Stimulated activated CD4-positive, alpha-beta T cell treated with anti-CD3 and anti-CD28 coated beads, Interleukin-12 subunit alpha, Interleukin-12 subunit beta, amount 100 ng/mL, for 24 hours (primary cell): ENCODE results near the gene PPDPF.
A peak's percentile ranks its signal among the peaks of the same experiment; 100 is the strongest.
"Not testable (repeated sequence)": the region's sequence is repeated elsewhere in the genome, so short reads cannot be mapped to it uniquely, and the experiment has no call there.

Source experiments
- DNase-seq, 2 experiments: peaks; one replicate each; pipeline ENCODE4 v3.0.0-alpha.2; 2020; ENCODE audit warnings: low read depth in 2 of 2

PPDPF gene

GRCh38 chr20:63549679-63550282 is 29.2 kb downstream of the PPDPF start:
- no peak for DNase-seq

- DNase-seq: no peak
Measured at GRCh38 chr20:63551068-63551467, 30.5 kb downstream of the PPDPF start.

DNA sequence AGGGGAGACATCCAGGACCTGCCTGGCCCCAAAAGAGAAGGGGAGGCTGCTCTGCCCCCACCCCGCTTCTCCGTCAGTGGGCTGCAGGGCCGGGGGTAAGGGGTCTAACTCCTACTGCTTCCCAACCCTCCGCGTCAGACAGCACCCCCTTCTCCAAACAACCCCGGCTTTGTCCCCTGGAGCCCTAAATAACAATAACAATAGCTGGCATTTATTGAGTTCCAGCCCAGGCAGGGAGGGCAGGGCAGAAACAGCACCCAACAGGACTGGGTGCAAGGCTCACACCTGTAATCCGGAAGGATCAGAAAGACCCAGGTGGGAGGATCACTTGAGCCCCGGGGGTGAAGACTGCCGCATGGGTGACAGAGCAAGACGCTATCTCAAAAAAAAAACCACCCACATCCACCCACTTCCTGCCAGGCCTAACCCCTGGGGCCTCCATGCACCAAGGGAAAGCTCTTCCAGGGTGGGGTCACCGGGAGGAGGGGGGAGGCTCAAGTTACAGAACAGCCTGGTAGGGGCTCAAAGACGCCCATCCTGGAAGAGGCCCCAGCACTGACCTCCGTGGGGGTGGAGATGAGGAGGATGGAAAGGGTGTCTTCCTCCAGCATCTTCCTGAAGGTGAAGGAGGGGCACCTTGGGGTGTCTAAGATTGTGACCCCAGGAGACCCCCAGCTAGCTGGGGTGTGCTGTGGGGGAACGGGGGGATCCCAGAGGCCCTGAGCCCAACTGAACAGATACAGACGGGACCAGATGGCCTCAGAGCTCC is 32.1 kb downstream of the PPDPF start:
- DNase-seq: no peak

DNA sequence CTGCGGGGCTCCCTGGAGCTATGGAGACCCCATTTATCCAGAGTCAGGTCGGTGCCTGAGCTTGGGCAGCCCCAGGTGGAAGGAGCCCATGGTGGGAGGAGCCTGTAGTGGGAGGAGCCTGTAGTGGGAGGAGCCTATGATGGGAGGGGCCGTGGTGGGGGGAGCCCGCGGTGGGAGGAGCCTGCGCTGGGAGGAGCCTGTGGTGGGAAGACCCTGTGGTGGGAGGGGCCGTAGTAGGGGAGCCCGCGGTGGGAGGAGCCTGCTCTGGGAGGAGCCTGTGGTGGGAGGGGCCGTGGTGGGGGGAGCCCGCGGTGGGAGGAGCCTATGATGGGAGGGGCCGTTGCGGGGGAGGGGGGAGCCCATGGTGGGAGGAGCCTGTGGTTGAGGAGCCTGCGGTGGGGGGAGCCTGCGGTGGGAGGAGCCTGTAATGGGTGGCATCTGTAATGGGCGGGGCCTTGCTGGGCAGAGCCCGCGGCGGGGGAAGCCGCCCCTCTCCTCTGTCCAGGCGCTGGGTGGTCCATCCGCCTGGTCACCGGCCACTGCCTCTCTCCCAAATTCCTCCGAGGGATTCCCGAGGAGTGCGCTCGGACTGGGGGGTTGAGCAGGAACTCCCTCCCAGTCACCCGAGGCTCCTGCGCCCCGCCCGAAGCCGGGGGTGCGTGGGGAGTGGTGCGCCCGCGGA is 32.8 kb downstream of the PPDPF start:
- DNase-seq: peak; percentile 73 to 76

- no peak for DNase-seq
Measured at GRCh38 chr20:63553933-63554290, 33.3 kb downstream of the PPDPF start, which contains the start of gene FNDC11. Gene FNDC11, plus strand, starts transcription at chr20:63554159. Its CDS starts 1,505 bp downstream, at chr20:63555664.

- no peak for DNase-seq
Measured at GRCh38 chr20:63554361-63555278, 34.1 kb downstream of the PPDPF start.

DNA sequence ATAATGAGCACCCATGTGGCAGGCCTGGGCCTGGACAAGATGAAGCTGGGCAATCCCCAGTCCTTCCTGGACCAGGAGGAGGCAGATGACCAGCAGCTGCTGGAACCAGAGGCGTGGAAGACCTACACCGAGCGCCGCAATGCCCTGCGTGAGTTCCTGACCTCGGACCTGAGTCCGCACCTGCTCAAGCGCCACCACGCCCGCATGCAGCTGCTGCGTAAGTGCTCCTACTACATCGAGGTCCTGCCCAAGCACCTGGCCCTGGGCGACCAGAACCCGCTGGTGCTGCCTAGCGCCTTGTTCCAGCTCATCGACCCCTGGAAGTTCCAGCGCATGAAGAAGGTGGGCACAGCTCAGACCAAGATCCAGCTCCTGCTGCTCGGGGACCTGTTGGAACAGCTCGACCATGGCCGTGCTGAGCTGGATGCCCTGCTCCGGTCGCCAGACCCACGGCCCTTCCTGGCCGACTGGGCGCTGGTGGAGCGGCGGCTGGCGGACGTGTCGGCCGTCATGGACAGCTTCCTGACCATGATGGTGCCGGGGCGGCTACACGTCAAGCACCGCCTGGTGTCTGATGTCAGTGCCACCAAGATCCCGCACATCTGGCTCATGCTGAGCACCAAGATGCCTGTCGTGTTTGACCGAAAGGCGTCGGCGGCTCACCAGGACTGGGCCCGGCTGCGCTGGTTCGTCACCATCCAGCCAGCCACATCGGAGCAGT is 35.3 kb downstream of the PPDPF start:
- DNase-seq: no peak

DNA sequence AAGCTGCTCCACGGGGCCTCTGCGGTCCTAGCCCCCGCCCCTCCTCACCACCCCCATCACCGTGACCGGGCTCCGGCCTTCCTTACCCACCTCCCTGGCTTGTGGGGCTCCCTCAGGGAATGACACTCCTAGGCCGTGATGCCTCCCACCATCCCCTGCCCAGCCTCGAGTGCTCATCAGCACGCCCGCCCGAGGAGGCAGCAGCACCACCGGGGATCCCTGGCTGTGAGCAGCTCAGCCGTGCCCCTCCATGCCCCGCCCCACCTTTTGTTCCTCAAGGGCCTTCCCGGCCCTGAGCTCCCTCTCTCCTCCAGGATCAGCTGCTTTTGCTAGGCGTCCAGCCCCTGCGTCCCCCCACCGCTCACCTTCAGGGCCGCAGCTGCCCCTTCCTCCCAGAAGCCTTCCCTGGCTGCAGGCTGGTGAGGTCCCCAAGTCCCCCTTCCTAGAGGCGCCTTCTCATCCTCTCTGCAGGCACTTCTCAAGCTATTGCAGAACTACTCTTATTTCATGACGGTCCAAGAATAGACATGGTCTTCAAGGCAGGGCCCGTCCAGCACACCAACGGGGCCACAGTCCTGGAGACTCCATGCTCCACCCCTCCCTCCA is 36.4 kb downstream of the PPDPF start:
- DNase-seq: no peak

GRCh38 chr20:63557481-63557891 is 36.9 kb downstream of the PPDPF start:
- DNase-seq: no peak

DNA sequence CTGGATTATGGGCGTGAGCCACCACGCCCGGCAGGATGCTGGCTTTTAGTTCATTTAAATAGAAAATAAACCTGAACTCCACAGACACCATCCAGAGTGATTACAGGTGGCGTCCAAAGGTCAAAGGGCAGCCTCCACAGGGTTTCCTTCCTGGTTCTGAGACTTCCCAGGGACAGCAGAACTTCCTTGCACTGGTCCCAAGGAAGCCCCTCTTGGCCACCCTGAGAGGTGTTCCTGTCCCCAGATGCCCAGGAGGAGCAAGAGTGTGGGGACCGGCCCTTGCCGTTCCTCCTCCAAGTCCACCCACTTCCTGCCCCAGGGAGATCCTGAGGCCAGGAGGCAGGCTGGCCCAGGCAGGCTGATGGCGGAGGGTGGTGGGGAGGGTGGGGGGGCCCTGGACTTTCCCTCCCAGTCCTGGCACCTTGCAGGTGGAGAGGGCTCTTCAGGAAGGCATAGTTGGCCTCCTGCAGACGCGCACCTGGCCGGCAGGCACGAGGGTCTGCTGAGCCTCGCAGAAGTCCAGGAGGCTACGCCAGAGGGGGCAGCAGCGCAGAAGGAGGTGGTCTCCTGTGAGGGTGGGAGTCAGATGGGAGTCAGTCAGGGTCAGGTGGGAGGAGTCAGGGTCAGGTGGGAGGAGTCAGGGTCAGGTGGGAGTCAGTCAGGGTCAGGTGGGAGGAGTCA is 38.4 kb downstream of the PPDPF start:
- no peak for DNase-seq

DNA sequence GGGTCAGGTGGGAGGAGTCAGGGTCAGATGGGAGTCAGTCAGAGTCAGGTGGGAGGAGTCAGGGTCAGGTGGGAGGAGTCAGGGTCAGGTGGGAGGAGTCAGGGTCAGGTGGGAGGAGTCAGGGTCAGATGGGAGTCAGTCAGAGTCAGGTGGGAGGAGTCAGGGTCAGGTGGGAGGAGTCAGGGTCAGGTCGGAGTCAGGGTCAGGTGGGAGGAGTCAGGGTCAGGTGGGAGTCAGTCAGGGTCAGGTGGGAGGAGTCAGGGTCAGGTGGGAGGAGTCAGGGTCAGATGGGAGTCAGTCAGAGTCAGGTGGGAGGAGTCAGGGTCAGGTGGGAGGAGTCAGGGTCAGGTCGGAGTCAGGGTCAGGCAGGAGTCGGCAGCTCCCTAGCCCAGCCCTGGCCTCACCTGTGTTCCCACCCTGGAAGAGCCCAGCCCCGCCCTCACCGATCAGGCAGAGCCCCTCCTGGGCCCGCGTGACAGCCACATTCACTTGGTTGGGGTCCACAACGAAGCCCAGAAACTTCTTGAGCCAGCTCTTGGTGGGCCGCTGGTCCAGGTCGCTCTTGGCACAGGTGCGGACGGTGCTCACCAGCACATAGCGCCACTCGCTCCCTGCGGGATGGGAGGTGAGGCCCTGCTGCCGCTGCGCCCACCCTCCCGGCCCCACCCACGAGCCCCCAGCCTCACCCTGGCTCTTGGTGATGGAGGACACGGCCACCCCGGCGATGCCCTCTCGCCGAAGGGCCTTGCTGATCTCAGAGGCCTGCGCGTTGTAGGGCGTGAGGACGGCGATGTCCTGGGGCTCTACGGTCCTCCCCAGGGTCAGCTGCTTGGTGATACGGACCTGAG is 39.1 kb downstream of the PPDPF start:
- DNase-seq: not testable (repeated sequence)

GRCh38 chr20:63560333-63560805 is 39.8 kb downstream of the PPDPF start:
- DNase-seq: no peak

DNA sequence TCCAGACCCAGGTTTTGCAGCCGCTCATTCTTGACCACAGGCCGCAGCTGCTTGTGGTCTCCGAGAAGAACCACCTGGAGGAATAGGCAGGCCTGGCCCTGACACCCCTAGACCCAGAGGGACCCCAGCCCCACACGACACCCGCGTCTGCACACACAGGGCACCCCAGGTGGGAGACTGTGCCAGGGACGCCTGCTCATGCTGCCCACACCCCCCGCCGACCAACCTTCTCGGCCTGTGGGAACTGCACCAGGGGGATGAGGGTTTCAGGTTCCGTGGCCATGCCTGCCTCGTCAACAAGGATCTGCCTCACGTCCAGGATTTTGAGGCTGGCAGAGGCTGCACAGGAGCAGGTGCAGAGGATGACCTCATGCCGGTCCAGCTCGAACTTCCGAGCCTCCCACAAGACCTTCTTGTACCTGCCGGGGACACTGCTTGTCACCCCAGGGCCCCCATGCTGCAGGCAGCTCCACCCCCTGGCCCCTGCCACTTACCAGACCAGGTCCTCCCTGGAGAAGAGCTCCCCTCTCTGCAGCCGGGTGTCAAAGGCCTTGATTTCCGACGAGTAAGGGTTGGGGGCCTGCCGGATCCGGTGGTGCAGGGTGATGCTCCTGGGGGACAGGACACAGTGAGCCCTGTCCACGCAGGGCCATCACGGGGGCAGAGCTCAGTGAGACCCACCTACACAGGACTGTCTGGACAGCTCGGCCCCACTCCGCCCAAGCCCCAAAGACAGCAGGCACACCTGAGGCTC is 40.5 kb downstream of the PPDPF start:
- no peak for DNase-seq

- no peak for DNase-seq
Measured at GRCh38 chr20:63561624-63562396, 41.2 kb downstream of the PPDPF start.

DNA sequence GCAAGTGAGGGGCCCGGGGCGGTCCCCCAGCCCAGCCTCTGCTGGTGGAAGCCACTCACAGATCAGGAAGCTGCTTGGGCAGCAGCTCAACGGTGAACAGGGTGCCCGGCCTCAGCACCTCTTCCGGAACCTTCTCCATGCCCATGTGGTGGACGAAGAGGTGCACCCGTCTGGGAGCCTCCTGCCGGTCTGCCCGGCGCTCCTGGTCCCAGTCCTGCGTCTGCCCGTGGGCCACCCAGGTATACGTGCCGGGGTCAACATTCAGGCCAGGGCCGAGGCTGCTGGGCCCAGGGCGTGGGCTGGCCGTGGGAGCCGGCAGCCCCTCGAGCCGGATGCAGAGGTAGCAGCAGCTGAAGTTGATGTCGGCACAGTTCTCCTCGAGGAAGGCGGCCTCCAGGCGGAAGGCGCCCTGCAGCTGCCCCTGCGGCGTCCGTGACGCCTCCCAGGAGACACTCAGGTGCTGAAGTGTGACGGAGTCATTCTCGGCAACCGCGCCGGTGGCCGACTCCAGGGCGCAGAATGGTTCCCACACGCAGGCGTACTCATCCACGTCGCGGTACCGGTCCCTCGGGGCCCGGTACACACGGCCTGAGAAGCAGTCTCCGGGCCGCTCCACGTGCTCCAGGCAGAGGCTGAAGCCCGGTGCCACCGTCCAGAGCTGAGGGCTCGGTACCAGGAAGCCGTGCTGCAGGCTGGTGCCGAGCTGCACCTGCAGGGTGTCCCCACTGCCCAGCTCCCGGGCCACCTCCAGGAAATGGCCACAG is 42.1 kb downstream of the PPDPF start:
- DNase-seq: no peak

DNA sequence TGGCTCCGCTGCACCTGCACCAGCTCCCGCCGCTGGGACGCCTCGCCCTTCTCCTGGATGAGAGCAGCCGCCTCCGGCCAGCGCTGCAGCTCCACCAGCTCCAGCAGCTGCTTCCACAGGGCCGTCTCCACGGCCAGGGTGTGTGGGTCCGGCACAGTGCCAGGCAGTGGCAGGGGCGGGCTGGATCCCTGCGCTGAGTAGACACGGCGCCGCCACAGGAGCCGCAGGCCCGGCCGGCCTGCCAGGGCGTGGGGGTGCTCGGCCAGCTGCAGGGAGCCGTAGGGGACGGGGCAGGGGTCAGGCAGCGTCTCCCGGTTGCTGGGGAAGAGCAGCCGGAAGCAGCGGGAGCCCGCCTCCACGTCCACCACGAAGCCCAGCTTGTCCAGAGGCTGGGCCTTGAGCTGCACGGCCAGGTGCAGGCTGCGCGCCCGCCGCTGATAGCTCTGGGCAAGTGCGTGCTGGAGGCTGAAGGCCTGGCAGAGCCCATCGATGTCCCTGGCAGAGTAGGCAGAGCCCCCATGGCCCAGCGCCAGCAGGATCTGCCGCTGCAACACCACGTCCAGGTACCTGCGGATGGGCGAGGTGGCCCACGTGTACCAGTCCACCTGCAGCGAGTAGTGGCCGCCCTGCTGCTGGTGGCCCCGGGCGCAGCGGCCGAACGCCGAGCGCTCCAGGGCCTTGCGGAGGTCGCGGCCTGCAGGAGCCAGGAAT is 42.8 kb downstream of the PPDPF start:
- DNase-seq: no peak
